Hepatocyte (in vitro differentiated cells): ENCODE measurements around the gene PROK2. TPM values are rescaled to one million over a fixed set of nuclear protein-coding genes. Genes with fewer than 3 reads are reported as not detected.

Experiments
- DNase-seq: peaks from one replicate; pipeline ENCODE4 v3.0.0-alpha.2; 2016; ENCODE audit warnings: low spot score
- H2AFZ ChIP-seq: fragments of 200-600 bp; sonication (generic); 2 replicates; pipeline ENCODE4 v1.6.0; 2016; ENCODE audit warnings: antibody characterized with exemption, mild to moderate bottlenecking
- H3K27ac ChIP-seq: fragments of 200-600 bp; sonication (generic); 2 replicates; pipeline ENCODE4 v1.5.1; 2016; ENCODE audit warnings: mild to moderate bottlenecking
- H3K27me3 ChIP-seq: fragments of 200-600 bp; sonication (generic); 2 replicates; pipeline ENCODE4 v1.6.1; 2016
- H3K36me3 ChIP-seq: fragments of 200-600 bp; sonication (generic); replicated peaks from 2 replicates; pipeline ENCODE4 v1.5.1; 2016; ENCODE audit warnings: low read depth; ENCODE audit not compliant: insufficient read depth
- H3K4me1 ChIP-seq: fragments of 200-600 bp; sonication (generic); 2 replicates; pipeline ENCODE4 v1.5.1; 2016; ENCODE audit warnings: mild to moderate bottlenecking, moderate library complexity; ENCODE audit not compliant: insufficient read depth
- H3K4me2 ChIP-seq: fragments of 200-600 bp; sonication (generic); 2 replicates; pipeline ENCODE4 v1.6.0; 2016
- H3K4me3 ChIP-seq: fragments of 200-600 bp; sonication (generic); 2 replicates; pipeline ENCODE4 v1.5.1; 2016; ENCODE audit warnings: mild to moderate bottlenecking
- H3K79me2 ChIP-seq: fragments of 200-600 bp; sonication (generic); 2 replicates; pipeline ENCODE4 v1.6.0; 2017; ENCODE audit warnings: mild to moderate bottlenecking
- H3K9me2 ChIP-seq: fragments of 200-600 bp; sonication (generic); replicated peaks from 2 replicates; pipeline ENCODE4 v1.6.0; 2017; ENCODE audit warnings: mild to moderate bottlenecking; ENCODE audit not compliant: insufficient read depth
- H3K9me3 ChIP-seq: fragments of 200-600 bp; sonication (generic); 2 replicates; pipeline ENCODE4 v1.5.1; 2016; ENCODE audit warnings: low read depth, mild to moderate bottlenecking
- H4K20me1 ChIP-seq: fragments of 200-600 bp; sonication (generic); 2 replicates; pipeline ENCODE4 v1.6.0; 2016; ENCODE audit warnings: mild to moderate bottlenecking; ENCODE audit not compliant: insufficient read depth, poor library complexity, severe bottlenecking
- EZH2 ChIP-seq: fragments of 200-600 bp; sonication (generic); IDR thresholded peaks from 2 replicates; pipeline ENCODE4 v1.6.1; 2016; ENCODE audit warnings: antibody characterized with exemption, mild to moderate bottlenecking, borderline replicate concordance
- EZH2phosphoT487 ChIP-seq: fragments of 200-600 bp; sonication (generic); IDR thresholded peaks from one replicate; pipeline ENCODE4 v1.6.1; 2018; ENCODE audit warnings: antibody characterized with exemption, mild to moderate bottlenecking, low read depth, moderate library complexity; ENCODE audit not compliant: unreplicated experiment, severe bottlenecking
- WGBS: methylation state at CpG from one replicate; pipeline ENCODE4 v1.1.6; 2016; ENCODE audit warnings: low lambda C conversion rate; ENCODE audit errors: missing lambda C conversion rate; 5-methylcytosine and 5-hydroxymethylcytosine counted together
- polyA plus RNA-seq: library from polyadenylated mRNA; unstranded; fragments of >200 nt; fragmentation: Nextera tagmentation; extraction: Ambion mirVana; gene quantifications from 2 replicates; pipeline ENCODE4 v1.2.1, GENCODE V29; 2016
- total RNA-seq: library from RNA; depleted of rRNA; stranded (reverse); fragments of >200 nt; gene quantifications from 2 replicates; pipeline ENCODE4 v1.2.3, GENCODE V29; 2014
- TF ChIP-seq, protein P1 (sequence below): fragments of 200-600 bp; sonication (generic); IDR thresholded peaks from 2 replicates; pipeline ENCODE4 v1.5.1; 2016; ENCODE audit warnings: antibody characterized with exemption, mild to moderate bottlenecking; ENCODE audit not compliant: poor library complexity

The PROK2 gene
- total and polyA plus RNA-seq, 2 experiments from 2014 or later = not detected

DNA sequence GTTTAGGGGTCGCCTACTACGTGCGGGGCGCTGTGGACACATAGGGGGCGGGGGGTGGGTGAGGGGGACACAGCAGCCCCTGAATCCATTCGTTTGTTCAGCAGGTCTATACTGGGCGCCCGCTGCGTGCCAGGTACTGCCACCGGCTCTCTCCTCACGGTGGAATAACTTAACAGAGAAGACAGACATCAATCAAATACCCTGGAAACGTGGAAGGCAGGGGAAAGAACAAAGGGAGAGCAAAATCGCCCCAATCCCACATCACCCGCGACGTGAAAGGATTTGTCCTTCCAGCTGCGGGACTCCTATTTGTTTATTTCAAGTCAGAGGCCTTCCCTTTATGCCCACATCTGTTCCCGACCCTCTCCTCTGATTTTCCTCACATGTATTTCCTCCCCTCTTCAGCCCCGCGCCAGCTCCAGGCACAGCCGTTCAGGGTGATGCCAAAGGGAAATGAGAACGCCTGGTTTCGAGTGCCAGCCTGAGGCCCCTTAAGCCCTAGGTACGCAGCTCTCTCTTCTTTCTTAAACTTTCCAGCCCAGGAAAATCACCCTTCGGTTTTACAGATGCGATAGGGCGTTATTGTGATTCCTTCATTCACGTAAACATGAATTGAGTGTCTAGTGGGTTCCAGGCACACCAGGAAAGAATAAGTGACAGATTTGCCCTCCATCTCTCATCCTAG is 726 bp upstream of the PROK2 start:
- Histone ChIP-seq H4K20me1 (no peaks in the 10 kb centered on the region), H3K9me2 (no peaks in the 10 kb centered on the region), H3K27me3 (peaks cover 76% of the 10 kb centered on the region), H3K79me2 (no peaks in the 10 kb centered on the region), H3K4me2 (peak overlapping the region; percentile 73), H3K4me3 (no peak overlapping the region), H3K4me1 (peaks cover 6% of the 10 kb centered on the region), H3K9me3 (no peaks in the 10 kb centered on the region), H3K36me3 (no peaks in the 10 kb centered on the region), H2AFZ (peak overlapping the region; percentile 37), H3K27ac (no peak overlapping the region)
- TF ChIP-seq EZH2 = peak; percentile 74
- no peak for TF ChIP-seq EZH2phosphoT487
- TF ChIP-seq, protein P1, sequence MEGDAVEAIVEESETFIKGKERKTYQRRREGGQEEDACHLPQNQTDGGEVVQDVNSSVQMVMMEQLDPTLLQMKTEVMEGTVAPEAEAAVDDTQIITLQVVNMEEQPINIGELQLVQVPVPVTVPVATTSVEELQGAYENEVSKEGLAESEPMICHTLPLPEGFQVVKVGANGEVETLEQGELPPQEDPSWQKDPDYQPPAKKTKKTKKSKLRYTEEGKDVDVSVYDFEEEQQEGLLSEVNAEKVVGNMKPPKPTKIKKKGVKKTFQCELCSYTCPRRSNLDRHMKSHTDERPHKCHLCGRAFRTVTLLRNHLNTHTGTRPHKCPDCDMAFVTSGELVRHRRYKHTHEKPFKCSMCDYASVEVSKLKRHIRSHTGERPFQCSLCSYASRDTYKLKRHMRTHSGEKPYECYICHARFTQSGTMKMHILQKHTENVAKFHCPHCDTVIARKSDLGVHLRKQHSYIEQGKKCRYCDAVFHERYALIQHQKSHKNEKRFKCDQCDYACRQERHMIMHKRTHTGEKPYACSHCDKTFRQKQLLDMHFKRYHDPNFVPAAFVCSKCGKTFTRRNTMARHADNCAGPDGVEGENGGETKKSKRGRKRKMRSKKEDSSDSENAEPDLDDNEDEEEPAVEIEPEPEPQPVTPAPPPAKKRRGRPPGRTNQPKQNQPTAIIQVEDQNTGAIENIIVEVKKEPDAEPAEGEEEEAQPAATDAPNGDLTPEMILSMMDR = no peak
- DNase-seq = no peak
- WGBS = 24% methylated on average over 28 of the region's 28 CpGs

DNA sequence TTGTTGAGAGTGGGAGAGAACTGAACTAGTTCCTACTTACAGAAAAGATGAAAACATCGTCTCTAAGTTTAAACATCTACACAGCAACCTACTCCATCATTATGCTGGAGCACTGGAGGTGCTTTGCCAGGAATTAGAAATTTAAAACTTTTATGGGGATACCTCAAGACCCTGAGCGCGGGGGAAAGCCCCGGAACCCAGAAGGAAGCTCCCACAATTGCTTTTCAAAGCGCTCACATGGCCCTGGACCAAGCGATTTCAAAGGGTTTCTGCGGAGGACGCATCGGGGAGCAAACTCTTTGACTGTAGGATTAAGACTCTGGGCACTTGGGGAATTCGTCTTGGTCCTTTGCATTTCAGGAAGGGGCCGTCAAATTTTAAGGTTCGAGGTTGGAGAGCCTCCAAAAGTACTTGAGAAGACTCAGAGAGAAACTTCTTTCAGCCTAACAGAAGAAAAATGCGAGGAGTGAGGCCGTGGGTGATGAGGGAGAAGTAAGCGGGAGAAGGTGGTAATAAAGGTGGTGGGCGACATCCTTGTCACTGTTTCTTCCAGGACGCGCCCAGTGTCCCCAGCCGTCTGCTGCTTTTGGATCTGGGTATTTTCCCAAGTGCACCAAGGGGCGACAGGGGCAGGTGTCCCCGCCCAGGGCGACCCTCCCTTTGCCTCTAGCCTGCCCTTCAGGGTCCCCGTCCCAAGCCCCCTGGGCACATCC is 591 bp downstream of the PROK2 start:
- Histone ChIP-seq H4K20me1 (no peaks in the 10 kb centered on the region), H3K27ac (no peak overlapping the region), H3K36me3 (no peaks in the 10 kb centered on the region), H2AFZ (no peak overlapping the region), H3K9me2 (no peaks in the 10 kb centered on the region), H3K27me3 (peaks cover 88% of the 10 kb centered on the region), H3K4me1 (peaks cover 6% of the 10 kb centered on the region), H3K4me3 (no peak overlapping the region), H3K4me2 (peak overlapping the region; percentile 92), H3K79me2 (no peaks in the 10 kb centered on the region), H3K9me3 (no peaks in the 10 kb centered on the region)
- DNase-seq = no peak
- 2% methylated on average over 23 of the region's 23 CpGs for WGBS
- TF ChIP-seq EZH2phosphoT487 = no peak
- TF ChIP-seq EZH2 = peak; percentile 73

DNA sequence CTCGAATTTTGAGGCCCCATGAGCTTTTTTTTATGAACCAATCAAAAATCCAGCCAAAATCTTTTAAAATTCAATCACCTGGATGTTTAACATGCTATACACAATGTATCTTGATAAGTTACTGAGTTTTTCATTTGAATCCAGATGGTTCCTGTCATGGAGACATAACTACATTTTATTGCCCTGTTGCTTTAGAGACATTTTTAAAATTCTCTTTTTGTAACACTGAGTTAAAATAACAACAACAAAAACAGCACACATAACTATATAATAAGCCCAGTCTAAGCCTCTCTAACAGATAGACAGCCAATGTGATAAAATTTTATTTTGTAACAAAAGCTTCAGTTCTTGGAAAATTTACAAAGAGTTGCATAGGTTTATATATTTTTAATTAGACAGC is 1.8 kb downstream of the PROK2 start:
- Histone ChIP-seq H3K4me3 (no peak overlapping the region), H3K4me1 (peaks cover 6% of the 10 kb centered on the region), H3K4me2 (no peak overlapping the region), H3K79me2 (no peaks in the 10 kb centered on the region), H3K36me3 (no peaks in the 10 kb centered on the region), H4K20me1 (no peaks in the 10 kb centered on the region), H2AFZ (no peak overlapping the region), H3K27ac (no peak overlapping the region), H3K9me2 (no peaks in the 10 kb centered on the region), H3K27me3 (peaks cover 94% of the 10 kb centered on the region), H3K9me3 (no peaks in the 10 kb centered on the region)
- no peak for DNase-seq
- TF ChIP-seq EZH2phosphoT487 (no peak), EZH2 (no peak)
- TF ChIP-seq, protein P1 = no peak
- WGBS = 76% methylated on average over 1 of the region's 1 CpG

DNA sequence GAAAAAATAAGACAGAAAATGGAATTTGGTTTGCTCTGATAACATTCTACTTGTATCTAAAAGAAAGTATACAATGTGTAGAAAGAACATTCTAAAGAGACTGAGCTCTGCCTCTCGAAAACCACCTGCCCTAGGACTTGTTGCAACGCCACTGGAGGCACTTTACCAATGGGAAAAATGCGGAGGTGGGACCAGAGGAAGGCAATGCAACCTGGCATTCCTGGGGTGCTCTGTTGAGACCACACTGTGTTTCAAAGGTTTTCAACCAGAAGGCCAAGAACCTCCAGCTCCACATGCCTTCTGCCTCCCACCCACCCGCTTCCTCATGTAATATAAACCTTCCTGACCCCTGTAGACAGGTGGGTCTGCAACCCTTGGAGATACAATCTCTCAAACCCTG is 4.5 kb downstream of the PROK2 start:
- no peak overlapping the region for H3K4me2 ChIP-seq
- H3K4me1 ChIP-seq = peaks cover 6% of the 10 kb centered on the region
- no peaks in the 10 kb centered on the region for H3K36me3 ChIP-seq
- H3K9me3 ChIP-seq = no peaks in the 10 kb centered on the region
- TF ChIP-seq, protein P1 = no peak
- TF ChIP-seq EZH2 (no peak), EZH2phosphoT487 (no peak)
- no peaks in the 10 kb centered on the region for H4K20me1 ChIP-seq
- no peaks in the 10 kb centered on the region for H3K9me2 ChIP-seq
- no peak overlapping the region for H2AFZ ChIP-seq
- no peaks in the 10 kb centered on the region for H3K79me2 ChIP-seq
- peaks cover 67% of the 10 kb centered on the region for H3K27me3 ChIP-seq
- no peak overlapping the region for H3K4me3 ChIP-seq
- no peak for DNase-seq
- no peak overlapping the region for H3K27ac ChIP-seq
- 81% methylated on average over 4 of the region's 4 CpGs for WGBS
